Measurements from ENCODE around the gene NRP2.

The NRP2 gene

DNA sequence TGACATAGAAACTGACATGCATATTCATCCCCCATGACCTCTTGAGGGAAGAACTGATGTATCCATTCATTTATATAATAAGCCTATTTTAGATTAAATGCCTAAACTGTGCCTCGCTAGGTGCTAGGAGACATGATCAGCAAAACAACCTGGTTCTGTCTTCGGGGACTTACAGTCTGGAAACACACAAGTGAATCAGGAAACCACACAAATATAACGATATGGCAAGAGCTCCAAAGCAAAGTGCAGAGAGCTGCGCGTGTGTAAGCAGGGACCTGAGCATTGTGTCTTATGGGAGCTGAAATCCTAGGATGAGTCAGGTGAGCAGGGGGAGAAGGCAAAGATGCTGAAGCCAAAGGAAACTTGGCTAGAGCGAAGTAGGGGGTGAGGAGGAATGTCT is 120.6 kb downstream of the NRP2 start:
- no peak for DNase-seq (ENCODE audit: low read depth in 2 of 2)

DNA sequence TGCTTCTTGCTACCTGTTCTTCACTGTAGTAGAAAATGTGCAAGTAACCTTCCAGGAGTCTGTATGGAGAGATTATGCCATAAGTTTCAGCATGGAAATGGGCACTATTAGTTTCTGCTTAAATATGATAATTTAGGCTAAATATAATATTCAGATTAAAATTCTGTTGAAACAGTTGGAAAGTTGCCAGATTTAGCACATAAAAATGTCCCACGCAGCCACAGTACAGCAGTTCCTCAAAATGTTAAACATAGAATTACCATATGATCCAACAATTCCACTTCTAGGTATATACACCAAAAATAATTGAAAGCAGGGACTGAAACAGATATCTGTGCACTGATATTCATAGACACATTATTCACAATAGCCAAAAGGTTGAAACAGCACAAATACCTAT is 121.2 kb downstream of the NRP2 start:
- DNase-seq (ENCODE audit: low read depth in 2 of 2): no peak

DNA sequence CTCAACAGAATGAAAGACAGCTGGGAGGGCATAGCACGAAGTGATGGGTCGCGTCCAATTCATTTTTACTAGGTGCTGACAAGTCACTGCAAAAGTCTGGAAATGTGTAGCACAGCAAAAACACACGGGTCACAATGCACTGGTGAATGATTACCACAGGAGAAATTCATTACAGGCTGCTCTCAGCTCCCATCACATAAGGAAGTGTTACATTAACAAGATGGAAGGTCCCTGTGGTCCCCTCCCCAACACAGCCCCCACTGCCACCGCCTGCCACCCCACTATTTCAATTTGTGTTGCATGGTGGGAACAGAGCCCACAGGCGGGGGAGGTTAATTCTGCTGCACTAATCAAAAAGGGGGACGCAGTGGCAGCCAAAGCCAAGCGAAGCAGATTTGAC is 122.8 kb downstream of the NRP2 start:
- no peak for DNase-seq (ENCODE audit: low read depth in 2 of 2)

DNA sequence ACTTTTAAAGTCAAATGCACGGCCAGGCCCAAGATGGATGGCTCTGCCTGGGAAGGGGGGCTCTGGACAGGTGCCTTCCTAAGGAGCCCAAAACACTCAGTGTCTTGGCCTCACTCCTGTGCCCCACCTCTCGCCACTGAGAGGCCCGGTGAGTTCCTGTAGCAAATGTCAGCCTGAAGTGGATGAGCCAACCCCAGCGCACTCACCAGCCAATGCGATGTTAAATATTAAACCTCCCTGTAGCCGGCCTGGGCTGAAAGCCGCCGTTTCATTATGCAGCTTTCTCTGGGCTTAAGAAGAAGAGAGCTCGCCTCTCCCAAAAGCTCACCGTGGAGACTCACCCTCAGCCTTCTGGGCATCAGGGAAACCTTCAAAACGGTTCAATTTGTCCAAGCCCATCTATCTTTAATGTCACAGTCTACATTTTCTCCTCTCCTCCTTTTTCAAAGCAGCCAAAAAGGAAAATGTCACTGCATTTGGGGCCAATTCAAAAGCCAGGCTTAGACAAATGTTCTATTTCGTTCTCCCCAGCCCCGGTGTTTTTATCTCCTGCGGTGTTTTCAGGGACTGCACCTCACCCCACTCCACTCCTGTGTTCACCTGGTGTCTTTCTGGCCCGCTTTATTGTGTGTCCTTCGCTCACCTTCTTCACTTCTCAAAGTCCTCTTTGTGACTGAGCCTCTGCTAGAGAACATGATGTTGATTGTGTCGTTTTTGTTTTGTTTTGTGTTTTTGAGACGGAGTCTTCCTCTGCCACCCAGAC is 124.0 kb downstream of the NRP2 start:
- no peak for DNase-seq (ENCODE audit: low read depth in 2 of 2)

DNA sequence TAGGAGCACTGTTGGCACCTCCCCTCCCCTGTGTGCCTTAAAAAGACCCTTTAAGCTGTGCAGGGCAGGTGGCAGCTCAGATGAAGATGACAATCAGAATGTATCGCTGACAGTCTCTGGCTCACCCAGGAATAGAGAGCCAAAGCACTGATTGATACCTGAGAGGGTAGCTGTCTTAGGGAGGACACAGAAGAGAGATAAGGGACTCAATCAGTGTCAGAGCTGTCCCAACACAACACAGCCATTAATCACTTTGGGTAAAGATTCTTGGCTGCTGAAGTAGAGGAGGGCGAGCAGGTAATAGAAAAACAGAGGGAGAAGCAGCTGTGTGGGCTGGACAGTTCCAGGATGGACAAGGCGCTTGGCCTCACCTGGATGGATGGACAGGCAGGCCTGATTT is 124.9 kb downstream of the NRP2 start:
- DNase-seq (ENCODE audit: low read depth in 2 of 2): no peak

DNA sequence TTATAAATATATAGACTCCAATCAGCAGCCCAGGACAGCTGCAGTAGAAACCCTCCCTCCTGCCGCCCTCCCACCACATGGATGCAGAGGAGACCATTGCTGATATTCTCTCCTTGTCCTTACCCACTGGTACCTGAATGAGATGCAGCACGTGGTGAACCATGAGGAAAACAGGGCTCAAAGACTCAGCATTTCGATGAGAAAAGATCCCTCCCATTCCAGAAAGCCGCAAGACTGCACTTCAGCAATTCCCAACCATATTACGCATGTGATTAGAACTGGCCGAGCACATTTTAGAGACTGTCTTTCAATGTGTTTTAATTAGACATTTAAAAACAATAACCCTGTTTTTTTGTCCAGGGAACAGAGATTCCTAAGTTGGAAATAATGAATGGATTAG is 125.5 kb downstream of the NRP2 start:
- DNase-seq (ENCODE audit: low read depth in 2 of 2): no peak

DNA sequence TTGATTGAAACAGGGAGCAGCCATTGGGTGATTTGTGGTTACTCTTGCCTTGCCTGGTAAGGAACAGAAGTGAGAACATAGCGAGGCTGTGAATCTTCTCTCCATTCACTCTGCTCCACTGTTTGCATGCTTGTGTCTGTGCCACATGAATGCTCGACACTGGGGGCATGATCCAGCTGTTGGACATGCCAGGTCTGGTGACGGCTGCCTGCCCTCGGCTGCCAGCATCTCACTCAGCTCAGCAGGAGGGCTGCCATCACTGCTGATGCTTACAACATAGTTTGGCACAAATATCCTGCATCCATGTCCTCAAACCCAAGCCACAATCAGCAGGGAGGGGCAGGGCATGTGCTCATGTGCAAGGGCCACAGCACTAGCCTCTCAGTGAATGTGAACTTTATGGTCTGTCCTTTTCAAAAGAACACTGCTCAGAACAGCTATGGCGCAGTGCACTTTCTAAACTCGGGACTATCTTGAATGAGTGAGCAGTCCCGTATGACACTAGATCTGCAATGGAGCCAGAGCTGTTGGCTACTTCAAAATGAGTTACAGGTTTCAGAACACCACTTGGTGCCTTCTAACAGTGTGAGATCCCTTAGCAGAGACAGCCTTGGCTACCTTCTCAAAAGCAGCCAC is 126.3 kb downstream of the NRP2 start:
- DNase-seq (ENCODE audit: low read depth in 2 of 2): no peak

DNA sequence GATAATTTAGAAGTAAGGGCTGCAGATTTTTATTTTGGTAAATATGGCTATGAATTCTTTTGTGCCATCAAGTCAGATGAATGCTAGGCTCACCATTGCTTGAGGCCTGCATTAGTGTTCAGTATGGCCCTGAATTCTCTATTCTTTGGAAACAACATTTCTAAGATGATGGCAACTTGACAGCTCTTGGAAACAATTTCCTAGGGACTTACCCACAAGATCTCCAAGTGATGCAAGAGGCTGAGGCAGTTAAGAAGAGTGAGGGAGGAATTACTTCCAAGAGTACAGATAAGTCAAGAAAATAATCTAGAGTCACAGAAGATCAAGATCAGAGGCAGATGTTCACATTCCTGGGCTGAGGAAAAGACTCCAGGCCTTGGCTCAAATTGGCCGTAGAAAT is 129.1 kb downstream of the NRP2 start:
- DNase-seq (ENCODE audit: low read depth in 2 of 2): no peak

DNA sequence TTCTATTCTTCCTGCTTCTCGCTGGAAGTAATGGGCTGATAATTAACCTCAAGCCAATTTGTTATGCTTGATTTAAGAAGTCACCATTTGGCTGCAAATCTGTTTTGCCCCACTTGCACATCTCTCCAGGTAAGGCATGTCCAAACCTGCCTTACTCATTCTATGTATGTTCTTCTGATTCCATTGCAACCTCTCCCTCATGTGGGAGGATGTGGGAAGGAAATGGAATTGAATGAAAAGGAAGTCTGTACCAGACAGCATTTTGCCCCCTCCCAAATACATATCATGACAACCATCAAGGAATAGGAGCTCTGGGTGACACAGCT is 131.7 kb downstream of the NRP2 start:
- DNase-seq (ENCODE audit: low read depth in 2 of 2): no peak

DNA sequence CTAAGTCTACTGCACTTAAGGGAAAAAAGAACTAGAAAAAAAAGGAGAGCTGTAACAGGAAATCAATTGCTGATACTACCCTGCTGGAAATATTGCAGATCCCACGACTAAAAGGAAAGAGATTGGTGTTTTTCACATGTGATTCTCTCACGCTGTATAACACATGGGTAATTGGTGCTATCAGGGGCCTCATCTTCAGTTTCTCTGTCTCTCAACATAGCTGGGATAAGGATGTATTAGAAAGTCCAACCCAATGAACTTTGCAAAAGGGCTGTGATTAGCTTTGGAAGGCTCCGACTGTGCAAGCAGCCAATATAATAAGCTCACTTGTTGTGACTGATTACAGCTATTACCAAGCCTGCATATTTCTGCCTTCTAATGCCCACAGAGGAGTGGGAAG is 133.4 kb downstream of the NRP2 start:
- DNase-seq (ENCODE audit: low read depth in 2 of 2): no peak

DNA sequence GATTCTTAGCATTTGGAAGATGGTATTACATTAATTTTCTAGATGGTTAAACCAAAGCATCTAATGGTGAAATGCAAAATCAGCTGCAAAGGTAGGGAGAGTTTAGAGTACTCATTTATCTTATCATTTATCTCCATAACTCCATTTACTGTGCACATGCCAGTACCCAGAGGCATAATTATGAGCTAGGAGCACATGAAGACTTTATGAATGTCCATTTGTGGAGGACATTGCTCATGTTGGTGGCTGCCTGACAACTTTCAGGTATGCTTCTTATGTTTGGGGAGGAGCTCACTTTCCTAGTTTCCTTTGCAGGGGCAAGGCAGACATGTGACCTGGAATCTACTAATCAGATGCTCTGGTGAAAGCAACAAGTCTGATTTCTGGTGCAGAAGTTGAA is 134.0 kb downstream of the NRP2 start:
- DNase-seq (ENCODE audit: low read depth in 2 of 2): no peak

DNA sequence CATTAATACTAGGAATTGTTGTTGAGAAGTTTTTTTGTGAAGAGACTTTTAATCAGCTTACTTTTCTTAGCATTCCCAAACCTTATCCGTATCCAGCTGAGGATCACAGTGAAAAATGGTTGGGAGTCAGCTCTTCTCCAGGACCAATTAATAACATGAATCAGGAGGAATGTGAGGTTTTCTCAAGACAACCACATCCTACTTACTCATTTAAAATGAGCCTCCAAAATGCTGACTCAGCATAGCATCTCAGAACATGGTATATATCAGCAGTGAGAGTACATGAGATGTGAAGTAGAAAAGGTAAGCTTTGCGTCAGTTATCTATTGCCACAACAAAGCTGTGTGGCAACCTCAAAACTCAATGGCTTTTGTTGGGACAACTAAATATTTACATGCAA is 140.3 kb downstream of the NRP2 start:
- no peak for DNase-seq (ENCODE audit: low read depth in 2 of 2)

DNA sequence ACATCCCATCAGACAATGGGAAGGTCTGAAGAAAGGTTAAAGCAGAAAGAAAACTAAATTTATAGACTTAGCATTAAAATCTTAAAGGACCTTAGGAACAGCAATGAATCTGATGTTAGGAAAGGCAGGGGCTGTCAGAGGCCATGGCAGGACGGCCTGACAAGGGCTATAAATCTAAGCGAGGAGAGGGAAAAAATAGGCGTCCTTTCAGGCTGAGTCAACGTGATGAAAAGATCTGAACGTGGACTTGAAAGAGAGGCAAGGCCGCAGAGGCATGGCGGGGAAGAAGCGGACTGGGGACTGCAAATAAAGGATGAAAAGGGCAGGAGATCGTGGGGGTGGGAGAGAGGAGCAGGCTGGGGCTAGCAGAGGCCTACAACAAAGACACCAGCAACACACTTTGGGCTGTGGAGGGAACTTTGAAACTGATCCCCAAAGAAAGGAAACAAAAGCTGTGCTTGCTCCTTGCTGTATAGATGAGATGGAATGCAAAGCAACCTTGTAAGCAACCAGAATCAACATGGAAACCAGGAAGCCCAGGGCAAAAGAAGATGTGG is 145.6 kb downstream of the NRP2 start:
- DNase-seq (ENCODE audit: low read depth in 2 of 2): no peak

DNA sequence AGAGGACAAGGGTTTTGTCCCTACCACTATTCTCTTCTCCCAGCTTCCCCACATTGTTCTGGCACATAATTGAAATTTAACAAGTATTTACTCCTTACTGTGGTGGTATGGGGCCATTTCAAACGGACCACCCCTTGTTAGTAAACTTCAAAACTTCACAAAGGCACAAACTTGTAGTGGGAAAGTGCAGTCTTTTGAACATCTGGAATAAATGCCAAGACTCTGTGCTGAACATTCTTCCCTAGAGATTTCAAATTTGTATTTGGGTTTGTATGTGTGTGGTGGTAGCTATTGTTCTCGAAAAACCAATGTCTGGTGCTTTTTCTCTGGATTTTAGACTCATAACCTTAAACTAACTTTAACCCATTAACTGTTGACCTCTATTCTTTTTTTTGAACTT is 151.6 kb downstream of the NRP2 start:
- DNase-seq (ENCODE audit: low read depth in 2 of 2): no peak

DNA sequence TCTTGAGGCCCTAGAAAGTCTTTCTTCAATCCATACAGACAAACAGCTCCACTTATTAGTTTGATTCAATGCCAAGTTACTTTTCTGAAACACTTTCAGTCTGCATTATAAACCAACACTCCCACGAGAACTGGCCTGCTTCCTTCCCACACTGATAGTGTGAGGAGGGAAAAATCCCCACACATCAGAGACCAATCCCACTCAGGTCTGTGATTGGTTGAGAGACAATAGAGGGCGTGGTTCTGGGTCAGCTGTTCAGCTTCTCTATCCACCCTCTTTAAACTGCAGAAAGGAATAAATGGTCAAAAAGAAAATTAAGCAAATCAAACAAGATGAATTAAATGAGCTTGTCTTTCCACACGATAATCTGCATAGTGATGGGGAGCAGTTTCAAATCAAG is 152.5 kb downstream of the NRP2 start:
- DNase-seq (ENCODE audit: low read depth in 2 of 2): no peak

DNA sequence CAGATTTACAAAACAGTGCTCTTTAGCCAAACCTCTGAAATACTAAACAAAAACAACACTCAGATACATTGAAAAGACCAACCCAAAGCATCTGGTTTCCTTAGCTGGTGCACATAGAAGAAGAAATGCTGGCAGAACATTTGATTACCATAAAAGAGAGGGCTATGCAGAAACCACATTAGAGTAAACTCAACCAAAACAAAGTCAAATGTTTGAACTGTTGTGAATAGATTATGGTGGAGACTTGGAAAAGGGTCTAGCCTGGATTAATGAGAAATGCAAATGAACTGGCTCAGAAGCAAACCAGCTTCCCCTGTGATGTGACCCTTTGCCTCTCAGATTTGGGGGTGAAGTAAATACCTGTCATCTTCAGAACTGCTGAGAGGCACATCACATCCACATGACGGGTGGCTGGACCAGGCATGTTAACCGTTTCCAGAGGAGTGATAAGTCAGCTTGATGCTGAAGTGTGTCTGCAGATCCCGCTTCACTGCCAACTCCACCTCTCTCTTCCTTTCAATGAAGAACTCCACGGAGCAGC is 153.0 kb downstream of the NRP2 start:
- DNase-seq (ENCODE audit: low read depth in 2 of 2): no peak

DNA sequence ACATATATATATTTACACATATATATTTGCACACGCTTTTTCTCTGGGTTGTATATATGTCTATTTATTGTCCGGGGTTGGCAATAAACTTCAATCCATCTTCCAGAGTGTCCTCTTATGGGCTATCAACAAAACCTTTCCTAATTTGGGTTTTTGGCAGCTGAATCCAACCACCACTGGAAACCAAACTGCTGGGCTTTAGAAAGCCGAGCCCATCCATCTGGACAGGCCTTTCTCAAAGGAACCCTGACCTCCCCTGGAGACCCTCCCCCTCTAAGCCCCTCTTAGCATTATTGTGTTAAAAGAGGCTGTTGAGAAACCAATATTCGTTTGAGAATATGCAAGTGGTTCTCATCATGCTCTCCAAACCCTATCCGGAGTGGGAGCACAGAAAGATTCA is 153.6 kb downstream of the NRP2 start:
- DNase-seq (ENCODE audit: low read depth in 2 of 2): no peak

DNA sequence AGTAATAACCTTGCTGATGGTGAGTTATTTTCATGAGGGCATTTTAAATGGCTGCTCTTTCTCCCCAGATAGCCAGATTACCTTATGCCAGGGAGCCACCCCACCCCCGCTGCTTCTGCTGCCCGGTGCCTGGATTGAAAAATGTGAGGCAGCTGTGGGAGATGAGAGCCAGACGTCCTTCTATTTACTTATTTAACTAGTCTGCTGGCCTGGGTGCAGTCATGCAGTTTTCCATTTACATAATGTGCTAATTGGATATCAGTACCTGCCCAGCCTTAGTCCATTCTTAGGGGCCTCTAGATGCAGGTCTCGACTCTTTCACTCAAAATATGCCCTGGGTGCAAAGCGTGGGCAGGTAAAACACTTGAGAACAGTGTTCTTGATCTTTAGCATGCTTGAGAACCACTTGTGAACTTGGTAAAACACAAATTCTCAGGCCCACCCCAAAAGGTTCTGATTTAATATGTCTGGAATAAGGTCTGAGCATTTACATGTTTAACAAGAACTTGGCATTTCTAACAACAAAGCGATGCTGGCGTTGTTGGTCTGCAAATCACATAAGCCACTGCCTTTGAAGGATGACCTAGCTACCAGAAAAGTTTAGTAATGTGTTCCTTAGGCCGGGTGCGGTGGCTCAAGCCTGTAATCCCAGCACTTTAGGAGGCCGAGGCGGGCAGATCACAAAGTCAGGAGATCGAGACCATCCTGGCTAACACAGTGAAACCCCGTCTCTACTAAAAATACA is 154.3 kb downstream of the NRP2 start:
- DNase-seq (ENCODE audit: low read depth in 2 of 2): no peak

DNA sequence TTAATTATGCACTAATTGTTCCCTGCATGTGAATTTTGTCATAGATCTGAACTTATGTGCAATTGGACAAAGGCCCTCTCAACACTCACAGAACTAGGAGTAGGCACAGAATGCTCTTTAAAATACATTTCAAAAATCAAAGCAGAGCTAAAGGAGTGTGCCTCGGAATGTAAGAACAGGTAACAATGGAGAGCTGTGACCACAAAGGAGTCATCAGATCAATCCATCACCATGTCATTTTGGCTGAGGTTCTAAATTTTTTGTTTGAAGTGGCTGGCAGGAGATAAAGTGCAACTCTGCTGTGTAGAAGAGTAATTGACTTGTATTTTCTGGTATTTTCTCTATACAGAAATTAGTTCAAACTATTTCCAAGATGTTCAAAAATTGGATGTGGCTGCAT is 155.4 kb downstream of the NRP2 start:
- no peak for DNase-seq (ENCODE audit: low read depth in 2 of 2)

DNA sequence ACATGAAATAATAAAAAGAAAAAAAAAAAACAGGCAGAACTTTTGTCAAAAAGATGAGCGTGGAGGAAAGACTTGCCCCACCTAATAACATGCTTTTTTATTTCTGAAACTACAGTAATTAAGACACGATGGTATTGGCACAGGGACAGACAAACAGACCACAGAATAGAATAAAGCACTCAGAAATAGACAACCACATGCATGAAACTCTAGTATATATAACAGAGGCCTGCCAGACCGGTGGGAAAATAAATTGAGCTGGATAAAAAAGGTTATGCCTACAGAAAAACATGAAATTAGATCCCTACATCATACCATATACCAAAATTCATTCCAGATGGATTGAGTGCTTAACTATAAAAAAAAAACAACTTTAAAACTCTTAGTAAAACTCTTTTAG is 163.1 kb downstream of the NRP2 start:
- DNase-seq (ENCODE audit: low read depth in 2 of 2): no peak
